NCI-H2196 treated with DMSO at 0.1 percent for 48 hours (cell line): ENCODE results near the gene ETV6.

Source experiments
- DNase-seq: peaks from one replicate; lab custom pipeline; 2025; ENCODE audit not compliant: unreplicated experiment; lab: John Stamatoyannopoulos, UW

The ETV6 gene

DNA sequence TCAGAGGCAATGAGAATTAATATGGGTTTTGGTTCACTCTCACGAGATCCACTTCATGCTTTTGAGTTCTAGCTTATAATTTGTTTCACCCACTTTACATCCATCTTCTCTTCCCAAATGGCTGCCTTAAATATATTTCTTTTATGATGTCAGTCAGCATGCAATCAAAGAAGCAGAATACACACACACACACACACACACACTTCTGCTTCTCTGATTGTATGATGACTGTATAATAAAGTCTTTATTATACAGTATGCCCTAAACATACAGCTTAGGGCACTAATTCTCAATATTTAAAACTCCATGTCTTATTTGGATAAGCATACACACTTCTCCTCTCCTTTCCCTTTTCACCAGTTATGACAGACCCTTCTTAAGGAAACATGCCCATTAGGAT is 6.7 kb upstream of the ETV6 start:
- no peak for DNase-seq

- no peak for DNase-seq
Observed at GRCh38 chr12:11645391-11645790, 4.1 kb upstream of the ETV6 start.

DNA sequence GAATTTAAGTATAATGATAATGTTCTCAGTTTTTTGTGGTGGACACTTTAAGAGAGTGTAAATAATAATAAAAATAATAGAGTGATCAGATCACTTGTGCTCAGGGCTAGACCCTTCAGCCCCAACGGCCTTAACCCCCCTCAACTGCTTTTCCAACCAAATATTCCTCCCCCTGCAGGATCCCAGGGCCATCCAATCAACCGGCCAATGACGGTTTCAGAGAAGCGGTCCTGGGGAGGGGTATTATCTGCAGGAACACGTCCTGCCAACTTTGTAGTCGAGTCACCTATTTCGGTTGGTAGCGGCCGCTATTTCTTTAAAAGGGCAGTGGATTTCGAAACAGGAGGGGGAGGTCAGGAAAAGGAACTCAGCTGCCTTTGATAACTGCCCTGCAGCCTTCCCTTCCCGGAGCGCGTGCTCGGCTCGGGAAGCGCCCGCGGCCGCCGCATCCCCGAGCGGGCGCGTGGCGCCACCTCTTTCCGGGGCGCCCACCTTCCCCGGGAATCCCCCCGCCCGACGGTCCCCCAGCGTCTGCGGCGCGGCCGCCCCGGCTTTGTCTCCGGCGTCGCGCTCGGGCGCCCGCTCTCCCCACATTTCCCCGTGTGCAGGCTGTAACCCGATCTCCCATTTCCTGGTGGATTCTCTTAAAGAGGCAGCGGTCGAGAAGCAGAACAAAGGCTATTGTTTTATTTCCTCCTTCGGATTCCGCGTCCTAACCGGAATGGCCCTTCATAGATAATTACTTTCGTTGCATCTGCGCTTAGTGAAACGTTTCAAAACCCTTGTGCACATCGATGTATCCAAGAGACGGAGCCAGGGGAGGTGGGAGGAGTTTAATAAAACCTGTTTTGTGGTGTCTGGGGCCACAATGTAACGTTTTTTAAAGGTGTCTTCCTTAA is 711 bp upstream of the ETV6 start:
- peak; percentile 95 for DNase-seq

DNA sequence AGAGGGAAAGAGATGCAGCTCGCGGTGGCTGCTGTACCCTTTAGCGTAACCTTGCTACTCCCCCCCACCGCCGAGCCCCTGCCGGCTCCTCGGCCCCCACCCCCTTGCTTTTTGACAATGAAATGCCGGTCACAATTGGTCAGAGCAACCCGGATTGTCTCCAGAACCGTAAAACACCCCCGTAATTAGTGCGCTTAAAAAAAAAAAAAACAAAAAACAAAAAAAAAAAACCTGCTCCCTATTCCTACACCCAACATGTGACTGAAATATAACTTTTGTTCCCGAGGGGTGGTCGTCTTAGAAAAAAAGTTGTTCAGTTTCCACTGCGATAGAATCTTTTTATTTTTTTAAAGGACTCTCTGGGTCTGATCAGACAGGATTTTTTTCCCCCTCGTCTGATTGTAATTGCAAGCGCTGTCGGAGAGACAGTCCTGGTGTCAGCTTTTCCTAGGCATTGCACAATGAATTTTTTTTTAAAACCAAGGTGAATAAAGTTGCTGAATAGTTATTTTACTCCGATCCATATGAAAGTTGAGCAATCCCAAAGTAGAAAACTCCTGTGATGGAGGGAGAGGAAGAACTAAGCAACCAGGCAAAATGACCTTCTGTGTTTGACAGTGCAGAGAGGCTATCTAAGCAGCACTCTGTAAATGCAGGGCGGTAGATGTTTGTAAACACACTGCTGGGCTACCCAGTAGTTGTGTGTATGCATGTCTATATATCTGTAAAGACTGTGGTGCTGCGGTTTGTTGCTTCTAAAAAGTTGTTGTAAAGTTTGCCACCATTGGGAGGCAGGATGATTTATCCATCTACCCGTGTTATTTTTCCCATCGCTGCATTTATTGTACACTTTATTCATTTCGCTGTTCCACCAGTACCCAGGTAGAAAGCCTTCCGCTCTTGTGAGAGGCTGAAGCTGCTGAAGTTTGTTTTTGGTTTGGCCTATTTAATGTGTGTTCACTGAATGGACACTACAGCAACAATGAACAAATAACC is 1.1 kb downstream of the ETV6 start:
- peak; percentile 26 for DNase-seq

DNA sequence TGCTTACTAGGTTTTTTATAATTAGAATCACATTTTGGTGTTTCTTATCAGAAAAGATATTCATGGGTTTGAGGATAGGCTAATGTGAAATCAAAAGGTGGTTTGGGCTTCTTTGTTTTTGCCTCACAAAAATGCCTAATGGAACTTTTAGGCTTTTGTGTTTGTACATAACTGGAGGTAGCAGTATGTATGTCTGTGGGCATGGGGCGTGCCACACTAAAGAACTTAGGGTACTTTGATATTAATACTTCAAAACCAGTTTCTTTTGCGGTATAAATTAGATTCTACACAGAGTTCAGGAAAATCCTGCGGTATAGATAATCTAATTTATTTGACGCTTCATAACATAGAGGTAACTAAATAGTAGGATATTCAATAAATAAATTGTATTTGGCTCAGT is 1.9 kb downstream of the ETV6 start:
- no peak for DNase-seq

DNA sequence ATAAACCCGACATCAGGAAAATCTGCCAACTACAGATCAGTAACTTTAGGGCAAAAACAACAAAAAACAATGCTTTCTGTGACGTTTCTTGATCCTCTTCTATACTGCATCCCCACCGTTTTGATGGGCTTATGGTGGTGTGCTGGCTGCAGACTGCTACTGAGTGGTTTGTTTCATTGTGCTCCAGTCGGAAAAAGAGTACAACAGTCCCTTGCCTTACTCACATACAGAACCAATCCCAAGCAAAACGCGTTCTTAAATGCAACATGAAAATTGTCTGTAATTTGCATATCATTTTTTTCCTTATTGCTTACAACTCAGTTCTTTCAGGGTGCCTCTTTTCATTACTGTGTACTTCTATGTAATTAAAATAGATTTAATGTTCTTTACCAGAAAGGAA is 2.3 kb downstream of the ETV6 start:
- no peak for DNase-seq

DNA sequence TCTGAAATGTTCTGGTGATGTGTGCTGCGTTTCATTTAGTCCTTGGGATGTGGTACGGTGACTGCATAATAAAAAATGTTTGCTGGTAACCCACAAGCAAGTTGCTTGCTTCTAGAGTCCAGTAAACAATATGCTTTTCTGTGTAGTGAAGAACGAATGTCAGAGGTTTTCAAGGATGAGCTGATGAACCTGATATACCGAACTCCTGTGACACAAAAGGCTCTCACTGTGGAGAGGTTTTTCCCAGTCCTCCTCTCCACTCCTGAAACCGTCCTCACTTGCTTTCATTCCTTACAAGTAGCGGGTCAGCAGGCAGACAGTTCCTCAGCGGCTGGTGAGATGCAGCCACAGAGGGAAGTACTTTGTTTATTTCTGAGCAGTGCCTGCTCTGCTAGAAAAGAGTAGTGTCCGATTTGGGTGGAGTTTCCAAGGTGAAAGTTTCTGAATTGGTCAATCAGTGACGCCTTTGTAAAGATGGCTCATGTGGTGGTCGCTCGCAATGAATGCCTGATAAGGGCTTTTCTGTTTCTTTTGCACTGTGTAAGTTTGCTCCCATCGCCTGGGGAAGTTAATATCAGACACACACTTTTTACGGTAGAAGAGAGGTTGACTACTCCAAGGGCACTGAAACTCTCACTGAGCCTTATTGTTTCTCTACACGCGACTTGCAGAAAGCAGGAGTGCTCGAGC is 3.0 kb downstream of the ETV6 start:
- no peak for DNase-seq

GRCh38 chr12:11653215-11653753 is 3.8 kb downstream of the ETV6 start:
- no peak for DNase-seq

GRCh38 chr12:11654338-11654737 is 4.9 kb downstream of the ETV6 start:
- no peak for DNase-seq

- no peak for DNase-seq
Observed at GRCh38 chr12:11654802-11655201, 5.3 kb downstream of the ETV6 start.

GRCh38 chr12:11655842-11656241 is 6.4 kb downstream of the ETV6 start:
- no peak for DNase-seq

GRCh38 chr12:11656550-11656949 is 7.1 kb downstream of the ETV6 start:
- DNase-seq, result no peak

- DNase-seq, result no peak
Observed at GRCh38 chr12:11657511-11657910, 8.0 kb downstream of the ETV6 start.

GRCh38 chr12:11658791-11659190 is 9.3 kb downstream of the ETV6 start:
- no peak for DNase-seq

DNA sequence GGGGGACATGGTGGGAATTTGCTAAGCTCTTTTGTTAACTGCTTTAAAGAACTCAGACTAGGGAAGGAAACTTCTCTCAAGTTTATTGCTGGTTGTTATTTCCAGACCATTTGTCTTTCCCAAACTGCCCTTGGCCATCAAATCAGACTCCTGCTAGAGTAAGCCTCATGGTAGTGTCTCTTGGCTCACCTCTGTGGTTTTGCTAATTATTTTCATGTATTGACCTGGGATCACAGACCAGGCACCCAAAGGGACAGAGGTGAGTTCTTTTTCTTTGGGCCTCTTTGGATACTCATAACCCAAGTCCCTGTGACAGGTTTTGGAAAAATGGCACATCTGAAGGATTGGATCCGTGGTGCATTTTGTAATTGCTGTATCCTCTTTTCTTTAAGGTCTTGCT is 11.2 kb downstream of the ETV6 start:
- DNase-seq, result no peak

DNA sequence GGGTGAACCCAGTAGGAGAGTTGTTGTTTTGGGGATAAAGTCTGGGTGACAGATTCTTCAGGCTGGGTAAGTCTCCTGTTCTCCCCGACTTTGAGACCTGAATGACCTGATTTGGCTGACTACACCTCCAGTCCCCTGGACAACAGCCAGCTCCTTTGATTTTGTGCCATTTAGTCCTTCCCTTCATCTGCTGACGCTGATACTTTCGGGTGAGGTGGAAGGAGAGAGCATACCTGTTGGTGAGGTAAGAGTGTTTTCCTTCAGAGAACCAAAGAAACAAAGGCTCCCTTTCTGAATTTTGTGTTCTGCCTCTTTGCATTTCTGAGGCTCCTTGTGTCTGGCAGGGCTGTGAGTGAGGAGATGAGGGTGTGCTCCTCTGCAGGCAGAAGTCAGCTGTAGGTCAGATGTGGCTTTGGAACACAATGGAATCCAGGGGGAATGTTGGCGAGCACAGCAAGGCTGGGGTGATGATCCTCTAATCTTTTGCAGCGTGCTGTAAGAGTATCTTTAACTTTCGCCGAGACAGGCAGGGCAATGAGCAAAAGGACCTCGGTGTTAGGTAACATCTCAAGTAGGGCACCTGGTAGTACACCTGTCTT is 12.1 kb downstream of the ETV6 start:
- no peak for DNase-seq

DNA sequence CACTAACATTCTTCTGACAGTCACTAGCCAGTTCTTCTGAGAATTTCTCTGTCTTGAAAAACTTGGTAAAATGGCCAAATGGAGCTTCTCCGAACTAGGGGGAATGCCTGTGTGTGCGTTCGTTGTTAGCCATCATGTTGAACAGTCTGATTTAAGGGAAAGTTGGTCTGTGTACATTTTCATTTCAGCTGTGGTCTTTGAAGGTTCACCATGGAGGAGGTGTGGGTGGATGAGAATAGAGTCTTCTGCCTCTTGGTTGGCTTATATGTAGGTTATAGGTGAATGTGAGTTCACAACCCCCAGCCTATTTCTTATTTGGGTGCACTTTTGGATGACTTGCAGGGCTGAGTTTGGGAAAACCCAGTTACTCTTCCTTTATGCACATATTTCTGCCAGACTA is 12.9 kb downstream of the ETV6 start:
- no peak for DNase-seq

DNA sequence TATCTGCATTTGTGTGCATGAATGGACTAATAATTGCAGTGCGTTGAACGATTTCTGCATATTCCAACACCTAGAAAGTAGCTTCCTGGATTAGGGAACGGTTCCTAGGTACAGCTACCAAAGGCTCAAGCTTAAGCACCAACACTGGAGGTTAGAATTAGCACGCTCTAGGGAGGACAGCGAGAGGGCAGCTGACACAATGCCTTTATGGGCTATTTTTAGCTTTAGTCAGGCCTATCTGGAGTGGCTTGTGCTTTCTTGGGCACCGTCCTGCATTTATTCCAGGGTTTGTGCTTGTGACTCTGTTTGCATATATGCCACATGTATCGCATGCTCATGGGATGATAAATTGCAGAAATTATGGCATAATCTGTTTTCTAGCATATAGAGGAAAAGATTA is 13.7 kb downstream of the ETV6 start:
- DNase-seq, result no peak

GRCh38 chr12:11664101-11664500 is 14.6 kb downstream of the ETV6 start:
- no peak for DNase-seq
